HepG2 (cell line): Measurements from ENCODE around the gene ELAVL3. TPM values are rescaled to one million over a fixed set of nuclear protein-coding genes. Genes with fewer than 3 reads are reported as not detected.

Experiments used
- AGO1 ChIP-seq: fragments of 200-400 bp; formaldehyde crosslinking; IDR thresholded peaks from 2 replicates; pipeline ENCODE4 v1.6.1; 2017; ENCODE audit warnings: mild to moderate bottlenecking, low read depth, low read length, moderate library complexity; ENCODE audit not compliant: poor library complexity, severe bottlenecking
- ARNTL ChIP-seq: sonication (generic); formaldehyde crosslinking; IDR thresholded peaks from 2 replicates; pipeline ENCODE4 v1.4.0; 2020; ENCODE audit warnings: mild to moderate bottlenecking, missing genetic modification reagents
- ASH2L ChIP-seq: fragments of 300-600, 200-600 bp; sonication (generic); IDR thresholded peaks from 2 replicates; pipeline ENCODE4 v1.7.0; 2017; ENCODE audit warnings: low read depth, mild to moderate bottlenecking, moderate library complexity, mixed read lengths, low read length; ENCODE audit not compliant: insufficient read length
- KDM6A ChIP-seq: IDR thresholded peaks from 2 replicates; pipeline ENCODE4 v1.6.1; 2016; ENCODE audit warnings: low read depth
- MEIS2 ChIP-seq: sonication (generic); formaldehyde crosslinking; IDR thresholded peaks from 2 replicates; pipeline ENCODE4 v1.9.0; 2021; ENCODE audit warnings: mild to moderate bottlenecking, missing genetic modification reagents
- RBAK ChIP-seq: sonication (generic); formaldehyde crosslinking; IDR thresholded peaks from 2 replicates; pipeline ENCODE4 v1.5.1; 2020; ENCODE audit warnings: mild to moderate bottlenecking, missing genetic modification reagents
- SMAD1 ChIP-seq: sonication (generic); formaldehyde crosslinking; IDR thresholded peaks from 2 replicates; pipeline ENCODE4 v1.4.0; 2020; ENCODE audit warnings: missing genetic modification reagents, low read depth, mild to moderate bottlenecking, borderline replicate concordance
- SNAPC2 ChIP-seq: sonication (generic); formaldehyde crosslinking; IDR thresholded peaks from 2 replicates; pipeline ENCODE4 v1.8.1; 2022; ENCODE audit warnings: mild to moderate bottlenecking, missing genetic modification reagents
- SRY ChIP-seq: sonication (generic); formaldehyde crosslinking; IDR thresholded peaks from 2 replicates; pipeline ENCODE4 v1.8.0; 2022; ENCODE audit warnings: mild to moderate bottlenecking, missing genetic modification reagents
- TCF12 ChIP-seq, 2 experiments: fragments of 450-650 bp in 1 of 2; sonication (generic) in 1 of 2; formaldehyde crosslinking in 1 of 2; IDR thresholded peaks; 2 replicates each; pipeline versions ENCODE4 v1.6.1 to v1.8.0; 2017 to 2022; ENCODE audit warnings: antibody characterized with exemption in 1 of 2, mild to moderate bottlenecking in 1 of 2, missing genetic modification reagents in 1 of 2, moderate library complexity in 1 of 2
- ZNF235 ChIP-seq: sonication (generic); formaldehyde crosslinking; IDR thresholded peaks from 2 replicates; pipeline ENCODE4 v1.8.1; 2023; ENCODE audit warnings: mild to moderate bottlenecking, missing genetic modification reagents, borderline replicate concordance
- ZNF263 ChIP-seq: sonication (generic); formaldehyde crosslinking; IDR thresholded peaks from 2 replicates; pipeline ENCODE4 v1.4.0; 2020; ENCODE audit warnings: missing genetic modification reagents
- ZNF772 ChIP-seq: sonication (generic); formaldehyde crosslinking; IDR thresholded peaks from 2 replicates; pipeline ENCODE4 v1.5.0; 2020; ENCODE audit warnings: mild to moderate bottlenecking, missing genetic modification reagents
- ZNF781 ChIP-seq: sonication (generic); formaldehyde crosslinking; IDR thresholded peaks from 2 replicates; pipeline ENCODE4 v1.5.1; 2020; ENCODE audit warnings: borderline replicate concordance, mild to moderate bottlenecking, missing genetic modification reagents; ENCODE audit errors: not compliant biosample characterization
- ZSCAN20 ChIP-seq: sonication (generic); formaldehyde crosslinking; IDR thresholded peaks from 2 replicates; pipeline ENCODE4 v1.4.0; 2020; ENCODE audit warnings: missing genetic modification reagents, mild to moderate bottlenecking, borderline replicate concordance
- ZSCAN31 ChIP-seq: sonication (generic); formaldehyde crosslinking; IDR thresholded peaks from 2 replicates; pipeline ENCODE4 v1.5.0; 2020; ENCODE audit warnings: low read depth, mild to moderate bottlenecking, missing genetic modification reagents
- polyA plus RNA-seq, 8 experiments: library from polyadenylated mRNA; depleted of rRNA in 3 of 8; stranded (reverse) in 7 of 8; unstranded in 1 of 8; fragments of >200 nt; fragmentation: Illumina TruSeq in 4 of 8; extraction: Trizol in 4 of 8; gene quantifications; 2 replicates each; pipeline versions ENCODE4 v1.2.1 to v1.2.3, GENCODE V29; 2011 to 2016; ENCODE audit warnings: low read depth in 4 of 8, missing spikeins in 1 of 8, mixed read lengths in 1 of 8; ENCODE audit not compliant: insufficient read depth in 1 of 8
- total RNA-seq, 5 experiments: library from RNA; depleted of rRNA; stranded (reverse); fragments of >200 nt; fragmentation: Illumina TruSeq; extraction: Trizol; gene quantifications; 2 replicates each; pipeline ENCODE4 v1.2.3, GENCODE V29; 2016; ENCODE audit warnings: low read depth in 1 of 5
- TF ChIP-seq, protein P1 (sequence below): conservative IDR thresholded peaks from 2 replicates; pipeline ENCODE4 v1.6.1; 2018; ENCODE audit warnings: missing genetic modification reagents
- TF ChIP-seq, protein P2 (sequence below): sonication (generic); formaldehyde crosslinking; IDR thresholded peaks from 2 replicates; pipeline ENCODE4 v1.4.0; 2020; ENCODE audit warnings: mild to moderate bottlenecking, low read depth, missing genetic modification reagents
- TF ChIP-seq, protein P3 (sequence below): sonication (generic); formaldehyde crosslinking; IDR thresholded peaks from 2 replicates; pipeline ENCODE4 v1.4.0; 2020; ENCODE audit warnings: missing genetic modification reagents
- TF ChIP-seq, protein P4 (sequence below): sonication (generic); formaldehyde crosslinking; IDR thresholded peaks from 2 replicates; pipeline ENCODE4 v1.5.1; 2020; ENCODE audit warnings: mild to moderate bottlenecking, moderate library complexity, missing genetic modification reagents

ELAVL3 gene
- total and polyA plus RNA-seq, 2 of the 13 experiments (the other 11 are each of a cell fraction or from before 2014, with no cell fraction given): 0.03 TPM; not detected in 1

DNA sequence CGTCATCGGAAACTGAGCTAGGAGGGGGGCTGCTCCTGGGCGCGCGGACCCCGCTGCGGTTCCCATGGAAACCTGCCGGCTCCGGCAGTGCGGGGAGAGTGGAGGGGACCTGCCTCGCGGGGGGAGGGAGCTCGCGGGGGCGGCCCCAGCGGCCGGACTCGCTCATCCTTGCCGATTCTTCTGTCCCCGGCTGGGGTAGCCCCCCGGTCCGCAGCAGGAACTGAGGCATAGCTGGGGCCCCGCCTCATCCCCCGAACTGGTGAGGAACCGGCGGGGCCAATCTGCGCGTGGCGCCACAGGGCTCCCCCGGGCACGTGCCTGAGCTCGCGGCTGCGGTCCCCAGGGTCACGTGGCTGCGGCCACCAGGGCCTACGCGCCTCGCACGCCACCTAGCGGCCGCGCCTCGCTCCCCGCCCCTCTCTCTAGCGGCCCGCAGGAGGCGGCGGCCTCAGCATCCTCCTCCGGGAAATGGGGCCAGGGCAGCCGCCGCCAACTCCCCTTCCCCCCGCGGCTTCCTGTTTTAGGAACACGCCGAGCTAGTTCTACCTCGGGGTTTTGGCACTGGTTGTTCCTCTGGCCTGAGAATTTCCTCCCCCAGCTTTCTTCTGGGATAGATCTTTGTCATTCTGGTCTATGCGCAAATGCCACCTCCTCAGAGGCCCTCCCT lies 1.7 kb upstream of the ELAVL3 start (continued):
- TF ChIP-seq SRY (CRISPR knock-in tag): peak; percentile 72
- TF ChIP-seq, protein P1, sequence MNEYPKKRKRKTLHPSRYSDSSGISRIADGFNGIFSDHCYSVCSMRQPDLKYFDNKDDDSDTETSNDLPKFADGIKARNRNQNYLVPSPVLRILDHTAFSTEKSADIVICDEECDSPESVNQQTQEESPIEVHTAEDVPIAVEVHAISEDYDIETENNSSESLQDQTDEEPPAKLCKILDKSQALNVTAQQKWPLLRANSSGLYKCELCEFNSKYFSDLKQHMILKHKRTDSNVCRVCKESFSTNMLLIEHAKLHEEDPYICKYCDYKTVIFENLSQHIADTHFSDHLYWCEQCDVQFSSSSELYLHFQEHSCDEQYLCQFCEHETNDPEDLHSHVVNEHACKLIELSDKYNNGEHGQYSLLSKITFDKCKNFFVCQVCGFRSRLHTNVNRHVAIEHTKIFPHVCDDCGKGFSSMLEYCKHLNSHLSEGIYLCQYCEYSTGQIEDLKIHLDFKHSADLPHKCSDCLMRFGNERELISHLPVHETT: peak; percentile 62; the same call in 1 of the 2 replicates
- peak; percentile 55; the same call in 1 of the 2 replicates for TF ChIP-seq ZNF772 (CRISPR knock-in tag)
- peak; percentile 94 for TF ChIP-seq MEIS2 (CRISPR knock-in tag)
- TF ChIP-seq, protein P2, sequence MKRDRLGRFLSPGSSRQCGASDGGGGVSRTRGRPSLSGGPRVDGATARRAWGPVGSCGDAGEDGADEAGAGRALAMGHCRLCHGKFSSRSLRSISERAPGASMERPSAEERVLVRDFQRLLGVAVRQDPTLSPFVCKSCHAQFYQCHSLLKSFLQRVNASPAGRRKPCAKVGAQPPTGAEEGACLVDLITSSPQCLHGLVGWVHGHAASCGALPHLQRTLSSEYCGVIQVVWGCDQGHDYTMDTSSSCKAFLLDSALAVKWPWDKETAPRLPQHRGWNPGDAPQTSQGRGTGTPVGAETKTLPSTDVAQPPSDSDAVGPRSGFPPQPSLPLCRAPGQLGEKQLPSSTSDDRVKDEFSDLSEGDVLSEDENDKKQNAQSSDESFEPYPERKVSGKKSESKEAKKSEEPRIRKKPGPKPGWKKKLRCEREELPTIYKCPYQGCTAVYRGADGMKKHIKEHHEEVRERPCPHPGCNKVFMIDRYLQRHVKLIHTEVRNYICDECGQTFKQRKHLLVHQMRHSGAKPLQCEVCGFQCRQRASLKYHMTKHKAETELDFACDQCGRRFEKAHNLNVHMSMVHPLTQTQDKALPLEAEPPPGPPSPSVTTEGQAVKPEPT (CRISPR knock-in tag): no peak
- no peak for TF ChIP-seq KDM6A (CRISPR knock-in tag)
- TF ChIP-seq, protein P3, sequence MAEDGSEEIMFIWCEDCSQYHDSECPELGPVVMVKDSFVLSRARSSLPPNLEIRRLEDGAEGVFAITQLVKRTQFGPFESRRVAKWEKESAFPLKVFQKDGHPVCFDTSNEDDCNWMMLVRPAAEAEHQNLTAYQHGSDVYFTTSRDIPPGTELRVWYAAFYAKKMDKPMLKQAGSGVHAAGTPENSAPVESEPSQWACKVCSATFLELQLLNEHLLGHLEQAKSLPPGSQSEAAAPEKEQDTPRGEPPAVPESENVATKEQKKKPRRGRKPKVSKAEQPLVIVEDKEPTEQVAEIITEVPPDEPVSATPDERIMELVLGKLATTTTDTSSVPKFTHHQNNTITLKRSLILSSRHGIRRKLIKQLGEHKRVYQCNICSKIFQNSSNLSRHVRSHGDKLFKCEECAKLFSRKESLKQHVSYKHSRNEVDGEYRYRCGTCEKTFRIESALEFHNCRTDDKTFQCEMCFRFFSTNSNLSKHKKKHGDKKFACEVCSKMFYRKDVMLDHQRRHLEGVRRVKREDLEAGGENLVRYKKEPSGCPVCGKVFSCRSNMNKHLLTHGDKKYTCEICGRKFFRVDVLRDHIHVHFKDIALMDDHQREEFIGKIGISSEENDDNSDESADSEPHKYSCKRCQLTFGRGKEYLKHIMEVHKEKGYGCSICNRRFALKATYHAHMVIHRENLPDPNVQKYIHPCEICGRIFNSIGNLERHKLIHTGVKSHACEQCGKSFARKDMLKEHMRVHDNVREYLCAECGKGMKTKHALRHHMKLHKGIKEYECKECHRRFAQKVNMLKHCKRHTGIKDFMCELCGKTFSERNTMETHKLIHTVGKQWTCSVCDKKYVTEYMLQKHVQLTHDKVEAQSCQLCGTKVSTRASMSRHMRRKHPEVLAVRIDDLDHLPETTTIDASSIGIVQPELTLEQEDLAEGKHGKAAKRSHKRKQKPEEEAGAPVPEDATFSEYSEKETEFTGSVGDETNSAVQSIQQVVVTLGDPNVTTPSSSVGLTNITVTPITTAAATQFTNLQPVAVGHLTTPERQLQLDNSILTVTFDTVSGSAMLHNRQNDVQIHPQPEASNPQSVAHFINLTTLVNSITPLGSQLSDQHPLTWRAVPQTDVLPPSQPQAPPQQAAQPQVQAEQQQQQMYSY (CRISPR knock-in tag): peak; percentile 64
- TF ChIP-seq SMAD1: 0 out of 2 replicates have a peak, but pooled peaks have one; percentile 41
- no peak for TF ChIP-seq TCF12 (IDR thresholded peaks at IDR 0.05)
- TF ChIP-seq TCF12 (CRISPR knock-in tag; IDR thresholded peaks at IDR 0.05): no peak
- no peak for TF ChIP-seq ZNF781
- TF ChIP-seq ARNTL (CRISPR knock-in tag): peak; percentile 98
- no peak for TF ChIP-seq RBAK (CRISPR knock-in tag)
- TF ChIP-seq ZSCAN20 (CRISPR knock-in tag): peak; percentile 91; the same call in 1 of the 2 replicates
- peak; percentile 91 for TF ChIP-seq ZSCAN31 (CRISPR knock-in tag)
- TF ChIP-seq AGO1: no peak
- TF ChIP-seq, protein P4, sequence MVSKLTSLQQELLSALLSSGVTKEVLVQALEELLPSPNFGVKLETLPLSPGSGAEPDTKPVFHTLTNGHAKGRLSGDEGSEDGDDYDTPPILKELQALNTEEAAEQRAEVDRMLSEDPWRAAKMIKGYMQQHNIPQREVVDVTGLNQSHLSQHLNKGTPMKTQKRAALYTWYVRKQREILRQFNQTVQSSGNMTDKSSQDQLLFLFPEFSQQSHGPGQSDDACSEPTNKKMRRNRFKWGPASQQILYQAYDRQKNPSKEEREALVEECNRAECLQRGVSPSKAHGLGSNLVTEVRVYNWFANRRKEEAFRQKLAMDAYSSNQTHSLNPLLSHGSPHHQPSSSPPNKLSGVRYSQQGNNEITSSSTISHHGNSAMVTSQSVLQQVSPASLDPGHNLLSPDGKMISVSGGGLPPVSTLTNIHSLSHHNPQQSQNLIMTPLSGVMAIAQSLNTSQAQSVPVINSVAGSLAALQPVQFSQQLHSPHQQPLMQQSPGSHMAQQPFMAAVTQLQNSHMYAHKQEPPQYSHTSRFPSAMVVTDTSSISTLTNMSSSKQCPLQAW (CRISPR knock-in tag): peak; percentile 52
- TF ChIP-seq ZNF263 (CRISPR knock-in tag): no peak
- 0 out of 2 replicates have a peak, but pooled peaks have one; percentile 83 for TF ChIP-seq SNAPC2 (CRISPR knock-in tag)
- peak; percentile 70; the same call in 1 of the 2 replicates for TF ChIP-seq ZNF235
- no peak for TF ChIP-seq ASH2L
